Measurements from ENCODE around the gene CLCN6. TPM values are rescaled to one million over a fixed set of nuclear protein-coding genes. Genes with fewer than 3 reads are reported as not detected.

Gene CLCN6
- total and polyA plus RNA-seq, 2 experiments from 2014 or later = 14.1 to 23.6 TPM

DNA sequence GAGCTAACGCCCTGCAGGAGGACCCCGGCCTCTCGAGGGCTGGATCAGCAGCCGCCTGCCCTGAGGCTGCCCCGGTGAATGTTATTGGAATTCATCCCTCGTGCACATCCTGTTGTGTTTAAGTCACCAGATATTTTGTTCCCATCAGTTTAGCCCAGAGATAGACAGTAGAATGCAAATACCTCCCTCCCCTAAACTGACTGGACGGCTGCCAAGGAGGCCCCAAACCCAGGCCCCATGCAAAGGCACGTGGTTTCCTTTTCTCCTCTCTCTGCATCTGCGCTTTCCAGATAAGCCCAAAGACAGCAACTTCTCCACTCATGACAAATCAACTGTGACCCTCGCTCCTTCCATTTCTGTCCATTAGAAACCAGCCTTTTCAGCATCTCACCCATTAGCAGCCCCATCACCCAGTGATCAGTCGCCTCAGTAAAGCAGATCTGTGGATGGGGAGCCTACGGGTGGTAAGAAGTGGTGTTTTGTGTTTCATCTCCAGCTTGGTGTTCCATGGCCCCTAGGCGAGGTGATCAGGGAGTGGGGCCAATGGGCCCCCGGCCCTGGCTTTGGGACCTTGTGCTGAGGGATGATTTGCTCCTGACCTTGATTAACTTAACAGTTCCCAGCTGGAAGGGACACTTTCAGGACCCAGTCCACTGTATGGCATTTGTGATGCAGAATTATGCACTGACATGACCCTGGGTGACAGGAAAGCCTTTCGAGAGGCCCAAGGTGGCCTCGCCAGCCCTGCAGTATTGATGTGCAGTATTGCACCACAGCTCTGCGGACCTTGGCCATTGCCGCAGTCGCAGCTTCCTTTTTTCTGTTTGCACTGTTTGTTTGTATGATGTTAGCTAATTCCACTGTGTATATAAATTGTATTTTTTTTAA, 36.4 kb downstream of the CLCN6 start:
- H3K4me1 ChIP-seq (ENCODE audit: insufficient read depth) = peaks cover 13% of the 10 kb centered on the region
- TF ChIP-seq EZH2phosphoT487 (IDR thresholded peaks at IDR 0.05; ENCODE audit: low read depth, severe bottlenecking, unreplicated experiment) (no peak), EZH2 (IDR thresholded peaks at IDR 0.05; ENCODE audit: borderline replicate concordance) (no peak)
- TF ChIP-seq, protein P1, sequence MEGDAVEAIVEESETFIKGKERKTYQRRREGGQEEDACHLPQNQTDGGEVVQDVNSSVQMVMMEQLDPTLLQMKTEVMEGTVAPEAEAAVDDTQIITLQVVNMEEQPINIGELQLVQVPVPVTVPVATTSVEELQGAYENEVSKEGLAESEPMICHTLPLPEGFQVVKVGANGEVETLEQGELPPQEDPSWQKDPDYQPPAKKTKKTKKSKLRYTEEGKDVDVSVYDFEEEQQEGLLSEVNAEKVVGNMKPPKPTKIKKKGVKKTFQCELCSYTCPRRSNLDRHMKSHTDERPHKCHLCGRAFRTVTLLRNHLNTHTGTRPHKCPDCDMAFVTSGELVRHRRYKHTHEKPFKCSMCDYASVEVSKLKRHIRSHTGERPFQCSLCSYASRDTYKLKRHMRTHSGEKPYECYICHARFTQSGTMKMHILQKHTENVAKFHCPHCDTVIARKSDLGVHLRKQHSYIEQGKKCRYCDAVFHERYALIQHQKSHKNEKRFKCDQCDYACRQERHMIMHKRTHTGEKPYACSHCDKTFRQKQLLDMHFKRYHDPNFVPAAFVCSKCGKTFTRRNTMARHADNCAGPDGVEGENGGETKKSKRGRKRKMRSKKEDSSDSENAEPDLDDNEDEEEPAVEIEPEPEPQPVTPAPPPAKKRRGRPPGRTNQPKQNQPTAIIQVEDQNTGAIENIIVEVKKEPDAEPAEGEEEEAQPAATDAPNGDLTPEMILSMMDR (IDR thresholded peaks at IDR 0.05; ENCODE audit: poor library complexity) = no peak
- no peak overlapping the region for H3K4me2 ChIP-seq
- no peak overlapping the region for H3K27ac ChIP-seq
- DNase-seq (ENCODE audit: low spot score) = peak; percentile 41
- no peaks in the 10 kb centered on the region for H3K9me3 ChIP-seq (ENCODE audit: low read depth)
- H4K20me1 ChIP-seq (ENCODE audit: insufficient read depth, poor library complexity, severe bottlenecking) = peaks cover 4% of the 10 kb centered on the region
- H3K79me2 ChIP-seq = no peaks in the 10 kb centered on the region
- H3K27me3 ChIP-seq = no peaks in the 10 kb centered on the region
- 65% methylated on average over 19 of the region's 19 CpGs for WGBS (ENCODE audit: low lambda C conversion rate, missing lambda C conversion rate)
- H3K9me2 ChIP-seq (replicated peaks; ENCODE audit: insufficient read depth) = no peaks in the 10 kb centered on the region
- H2AFZ ChIP-seq = no peak overlapping the region
- no peak overlapping the region for H3K4me3 ChIP-seq
- no peaks in the 10 kb centered on the region for H3K36me3 ChIP-seq (replicated peaks; ENCODE audit: insufficient read depth, low read depth)

DNA sequence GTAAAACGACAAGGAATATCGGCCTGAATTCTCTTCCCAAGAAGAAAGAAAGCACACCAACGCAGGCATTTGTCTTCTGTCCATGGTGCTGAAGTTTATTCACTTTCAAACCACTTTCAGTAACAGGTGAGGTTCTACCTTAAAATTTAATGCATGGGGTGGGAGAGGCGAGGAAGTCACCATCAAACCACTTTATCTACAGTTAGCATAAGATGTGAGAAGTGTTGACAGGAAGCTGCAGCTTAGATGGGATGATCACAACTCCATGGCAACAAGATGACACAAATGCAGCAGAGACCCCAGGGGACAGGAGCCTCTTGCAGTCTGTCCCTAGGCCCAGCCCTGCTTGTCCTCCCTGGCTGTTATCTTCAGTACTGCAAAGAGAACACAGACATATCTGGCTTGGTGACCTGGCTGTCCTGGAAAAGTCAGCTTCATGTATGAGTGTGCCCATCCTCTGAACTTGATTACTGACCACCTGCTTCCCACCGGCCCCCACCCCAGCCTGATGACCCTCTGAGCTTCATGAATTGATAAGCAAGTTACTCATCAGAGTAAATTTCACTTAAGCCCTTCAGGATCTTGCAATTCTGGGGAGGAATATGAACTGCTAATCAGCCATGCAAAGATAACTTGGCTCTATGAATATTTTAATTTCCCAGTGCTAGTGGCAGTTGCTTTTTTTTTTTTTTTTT, 39.8 kb downstream of the CLCN6 start:
- H2AFZ ChIP-seq = no peak overlapping the region
- TF ChIP-seq, protein P1 (IDR thresholded peaks at IDR 0.05; ENCODE audit: poor library complexity) = no peak
- TF ChIP-seq EZH2phosphoT487 (IDR thresholded peaks at IDR 0.05; ENCODE audit: low read depth, severe bottlenecking, unreplicated experiment) (no peak), EZH2 (IDR thresholded peaks at IDR 0.05; ENCODE audit: borderline replicate concordance) (no peak)
- H3K36me3 ChIP-seq (replicated peaks; ENCODE audit: insufficient read depth, low read depth) = no peaks in the 10 kb centered on the region
- no peaks in the 10 kb centered on the region for H3K9me3 ChIP-seq (ENCODE audit: low read depth)
- no peaks in the 10 kb centered on the region for H3K9me2 ChIP-seq (replicated peaks; ENCODE audit: insufficient read depth)
- no peaks in the 10 kb centered on the region for H3K79me2 ChIP-seq
- H3K4me3 ChIP-seq = no peak overlapping the region
- WGBS (ENCODE audit: low lambda C conversion rate, missing lambda C conversion rate) = 66% methylated on average over 5 of the region's 5 CpGs
- H3K4me1 ChIP-seq (ENCODE audit: insufficient read depth) = peaks cover 13% of the 10 kb centered on the region
- H4K20me1 ChIP-seq (ENCODE audit: insufficient read depth, poor library complexity, severe bottlenecking) = peaks cover 4% of the 10 kb centered on the region
- DNase-seq (ENCODE audit: low spot score) = peak; percentile 57
- H3K27me3 ChIP-seq = no peaks in the 10 kb centered on the region
- H3K4me2 ChIP-seq = no peak overlapping the region
- no peak overlapping the region for H3K27ac ChIP-seq

DNA sequence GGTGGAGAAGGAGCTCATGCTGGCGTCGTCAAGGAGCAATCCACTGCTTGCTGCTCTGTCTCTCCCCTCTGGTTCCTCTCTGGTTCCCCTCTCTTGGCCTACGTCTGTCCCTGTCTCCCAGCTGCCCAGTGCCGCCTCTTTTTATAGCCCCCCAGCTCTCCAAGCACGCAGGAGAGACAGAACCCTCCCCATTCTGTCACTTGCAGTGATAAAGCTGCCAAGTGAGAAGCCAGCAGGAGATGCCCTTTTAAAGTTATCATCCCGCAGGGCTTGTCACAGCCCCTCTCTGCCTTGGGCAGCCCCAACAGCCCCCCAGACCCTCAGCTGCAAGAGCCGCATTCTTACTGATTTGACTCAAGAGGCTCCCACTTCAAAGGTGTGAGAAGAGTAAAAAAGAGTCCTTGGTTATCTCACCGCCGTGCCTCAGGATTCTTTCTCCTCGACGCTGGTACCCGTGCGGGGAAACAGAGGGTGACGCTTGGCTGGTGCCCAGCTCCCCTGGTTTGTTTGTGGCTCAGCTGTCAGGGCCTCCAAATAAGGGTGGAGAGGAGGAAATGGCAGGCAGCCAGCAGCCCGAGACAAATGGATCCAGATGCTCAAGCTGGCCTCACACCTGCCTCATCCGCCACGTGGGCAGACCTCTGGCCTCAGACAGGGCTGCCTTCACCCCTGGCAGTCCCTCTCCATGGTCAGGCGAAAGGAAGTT, 41.8 kb downstream of the CLCN6 start, which contains the start of gene NPPA:
Gene NPPA (minus strand): TSS at position 117 of the 706 bp plus-strand sequence. CDS start 99 bp downstream, at position 18.
- DNase-seq (ENCODE audit: low spot score) = peak; percentile 30
- H3K4me2 ChIP-seq = no peak within 1 kb of the TSS
- no peaks in the 10 kb centered on the region for H3K79me2 ChIP-seq
- TF ChIP-seq EZH2phosphoT487 (IDR thresholded peaks at IDR 0.05; ENCODE audit: low read depth, severe bottlenecking, unreplicated experiment) (no peak), EZH2 (IDR thresholded peaks at IDR 0.05; ENCODE audit: borderline replicate concordance) (no peak)
- TF ChIP-seq, protein P1 (IDR thresholded peaks at IDR 0.05; ENCODE audit: poor library complexity) = no peak
- no peaks in the 10 kb centered on the region for H4K20me1 ChIP-seq (ENCODE audit: insufficient read depth, poor library complexity, severe bottlenecking)
- H3K36me3 ChIP-seq (replicated peaks; ENCODE audit: insufficient read depth, low read depth) = no peaks in the 10 kb centered on the region
- H2AFZ ChIP-seq = no peak within 1 kb of the TSS
- 76% methylated on average over 18 of the region's 18 CpGs for WGBS (ENCODE audit: low lambda C conversion rate, missing lambda C conversion rate)
- no peak within 1 kb of the TSS for H3K4me3 ChIP-seq
- no peaks in the 10 kb centered on the region for H3K4me1 ChIP-seq (ENCODE audit: insufficient read depth)
- no peaks in the 10 kb centered on the region for H3K27me3 ChIP-seq
- no peaks in the 10 kb centered on the region for H3K9me3 ChIP-seq (ENCODE audit: low read depth)
- H3K9me2 ChIP-seq (replicated peaks; ENCODE audit: insufficient read depth) = no peaks in the 10 kb centered on the region
- no peak within 1 kb of the TSS for H3K27ac ChIP-seq
